Stimulated activated CD4-positive, alpha-beta T cell treated with anti-CD3 and anti-CD28 coated beads, TNF-alpha, amount 100 ng/mL, for 1 hour (primary cell): Measurements from ENCODE around the gene PCDHGB5.
"Not testable (repeated sequence)": the region's sequence is repeated elsewhere in the genome, so short reads cannot be mapped to it uniquely, and the experiment has no call there.

Experiments
- DNase-seq, 3 donors: peaks; one replicate each; pipeline ENCODE4 v3.0.0-alpha.2; 2020; ENCODE audit warnings: low read depth in 3 of 3, low spot score in 1 of 3

Gene PCDHGB5

DNA sequence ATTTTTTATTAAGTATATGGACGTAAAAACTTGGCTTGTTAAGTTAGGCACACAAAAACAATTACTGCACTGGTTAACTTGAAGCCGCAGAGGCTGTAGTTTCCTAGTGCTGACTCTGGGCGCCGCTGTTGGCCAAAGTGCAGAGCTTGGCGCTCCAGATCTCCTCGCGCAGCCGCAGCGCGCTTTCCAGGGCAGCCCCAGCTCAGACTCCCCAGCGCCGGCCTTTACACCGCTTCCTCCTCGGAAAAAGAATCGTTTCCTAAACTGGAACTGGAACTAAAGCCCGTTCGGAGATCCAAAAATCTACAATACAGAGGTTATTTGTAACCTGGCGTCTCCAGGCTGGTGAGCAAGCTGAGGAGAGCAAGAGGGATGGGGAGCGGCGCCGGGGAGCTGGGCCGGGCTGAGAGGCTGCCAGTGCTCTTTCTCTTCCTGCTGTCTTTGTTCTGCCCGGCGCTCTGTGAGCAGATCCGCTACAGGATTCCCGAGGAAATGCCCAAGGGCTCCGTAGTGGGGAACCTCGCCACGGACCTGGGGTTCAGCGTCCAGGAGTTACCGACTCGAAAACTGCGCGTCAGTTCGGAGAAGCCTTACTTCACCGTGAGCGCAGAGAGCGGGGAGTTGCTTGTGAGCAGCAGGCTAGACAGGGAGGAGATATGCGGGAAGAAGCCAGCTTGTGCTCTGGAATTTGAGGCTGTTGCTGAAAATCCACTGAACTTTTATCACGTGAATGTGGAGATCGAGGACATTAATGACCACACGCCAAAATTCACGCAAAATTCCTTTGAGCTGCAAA lies at the start of gene PCDHGB5:
Gene PCDHGB5 (plus strand): TSS at position 192 of the 796 bp plus-strand sequence. CDS start 181 bp downstream, at position 373.
- DNase-seq: not testable (repeated sequence)

DNA sequence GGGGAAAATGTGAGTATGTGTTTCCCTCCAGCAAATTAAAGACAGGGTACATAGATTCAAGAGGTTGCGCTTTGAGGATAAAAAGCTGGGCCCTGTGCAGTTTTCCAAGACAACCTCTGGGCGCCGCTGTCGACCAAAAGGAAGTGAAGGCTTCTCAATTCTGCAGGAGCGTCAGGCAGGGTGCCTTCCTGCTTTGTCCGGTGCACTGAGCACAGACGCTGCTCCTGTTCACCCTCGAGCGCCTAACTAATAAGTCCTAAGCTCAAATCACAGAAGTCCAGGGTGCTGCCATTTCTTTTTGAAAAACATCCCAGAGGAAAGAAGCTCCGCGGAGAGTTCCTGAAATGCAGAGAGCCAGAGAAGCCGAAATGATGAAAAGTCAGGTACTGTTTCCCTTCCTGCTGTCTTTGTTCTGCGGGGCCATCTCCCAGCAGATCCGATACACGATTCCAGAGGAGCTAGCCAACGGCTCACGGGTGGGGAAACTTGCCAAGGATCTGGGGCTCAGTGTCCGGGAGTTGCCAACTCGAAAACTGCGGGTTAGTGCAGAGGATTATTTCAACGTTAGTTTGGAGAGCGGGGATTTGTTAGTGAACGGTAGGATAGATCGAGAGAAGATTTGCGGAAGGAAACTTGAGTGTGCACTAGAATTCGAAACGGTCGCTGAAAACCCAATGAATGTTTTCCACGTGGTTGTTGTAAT lies 47.7 kb upstream of the PCDHGB5 start, which contains the start of gene PCDHGB1:
Gene PCDHGB1 (plus strand): TSS at position 183 of the 703 bp plus-strand sequence. CDS start 162 bp downstream, at position 345.
- no peak for DNase-seq

DNA sequence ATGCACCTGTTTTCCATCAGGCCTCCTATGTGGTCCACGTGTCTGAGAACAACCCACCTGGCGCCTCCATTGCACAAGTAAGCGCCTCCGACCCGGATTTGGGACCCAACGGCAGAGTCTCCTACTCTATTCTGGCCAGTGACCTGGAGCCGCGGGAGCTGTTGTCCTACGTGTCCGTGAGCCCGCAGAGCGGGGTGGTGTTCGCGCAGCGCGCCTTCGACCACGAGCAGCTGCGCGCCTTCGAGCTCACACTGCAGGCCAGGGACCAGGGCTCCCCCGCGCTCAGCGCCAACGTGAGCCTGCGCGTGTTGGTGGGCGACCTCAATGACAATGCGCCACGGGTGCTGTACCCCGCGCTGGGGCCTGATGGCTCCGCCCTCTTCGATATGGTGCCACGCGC lies 46.2 kb upstream of the PCDHGB5 start:
- no peak for DNase-seq

DNA sequence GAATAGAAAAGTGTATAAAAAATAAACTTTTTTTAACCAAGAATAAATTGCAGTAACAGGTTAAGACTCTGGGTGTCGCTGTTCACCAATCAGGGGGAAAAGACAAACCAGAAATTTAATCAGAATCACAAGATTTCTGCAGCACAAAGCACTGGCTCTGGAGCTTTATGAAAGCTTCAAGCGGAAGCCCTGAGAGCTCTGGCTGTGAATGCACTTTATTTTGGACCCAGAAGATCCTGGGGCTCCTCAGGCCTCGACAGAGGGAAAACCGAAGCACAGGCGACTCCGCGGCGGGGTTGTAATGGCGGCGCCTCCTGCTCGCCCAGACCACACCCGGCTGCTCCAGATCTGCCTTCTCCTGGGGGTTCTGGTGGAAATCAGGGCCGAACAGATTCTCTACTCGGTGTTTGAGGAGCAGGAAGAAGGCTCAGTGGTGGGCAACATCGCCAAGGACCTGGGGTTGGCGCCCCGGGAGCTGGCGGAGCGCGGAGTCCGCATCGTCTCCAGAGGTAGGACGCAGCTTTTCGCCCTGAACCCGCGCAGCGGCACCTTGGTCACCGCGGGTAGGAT lies 42.8 kb upstream of the PCDHGB5 start, which contains the start of gene PCDHGA4:
Gene PCDHGA4 (plus strand): TSS at position 122 of the 570 bp plus-strand sequence. CDS start 87 bp downstream, at position 209.
- no peak for DNase-seq

DNA sequence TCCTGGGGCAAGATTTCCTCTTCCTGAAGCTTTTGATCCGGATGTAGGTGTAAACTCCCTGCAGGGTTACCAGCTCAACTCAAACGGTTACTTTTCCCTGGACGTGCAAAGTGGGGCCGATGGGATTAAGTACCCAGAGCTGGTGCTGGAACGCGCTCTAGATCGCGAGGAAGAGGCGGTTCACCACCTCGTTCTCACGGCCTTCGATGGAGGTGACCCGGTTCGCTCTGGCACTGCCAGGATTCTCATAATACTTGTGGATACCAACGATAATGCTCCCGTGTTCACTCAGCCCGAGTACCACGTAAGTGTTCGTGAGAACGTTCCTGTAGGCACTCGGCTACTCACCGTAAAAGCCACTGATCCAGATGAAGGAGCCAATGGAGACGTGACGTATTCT lies 42.1 kb upstream of the PCDHGB5 start:
- DNase-seq: no peak

DNA sequence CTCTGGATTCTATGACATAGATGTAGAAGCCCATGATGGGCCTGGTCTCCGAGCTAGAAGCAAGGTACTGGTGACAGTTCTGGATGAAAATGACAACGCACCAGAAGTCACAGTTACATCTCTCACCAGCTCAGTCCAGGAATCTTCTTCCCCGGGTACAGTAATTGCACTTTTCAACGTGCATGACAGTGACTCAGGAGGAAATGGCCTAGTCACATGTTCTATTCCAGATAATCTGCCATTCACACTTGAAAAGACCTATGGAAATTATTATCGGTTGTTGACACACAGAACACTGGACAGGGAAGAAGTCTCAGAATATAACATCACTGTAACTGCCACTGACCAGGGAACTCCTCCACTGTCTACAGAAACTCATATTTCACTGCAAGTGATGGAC lies 41.6 kb upstream of the PCDHGB5 start:
- no peak for DNase-seq

GRCh38 chr5:141356950-141357349 lies 40.8 kb upstream of the PCDHGB5 start:
- DNase-seq: no peak

- no peak for DNase-seq
Observed at GRCh38 chr5:141359790-141360426, 37.8 kb upstream of the PCDHGB5 start, which contains the start of gene PCDHGB2. Gene PCDHGB2 (plus strand): TSS chr5:141359994. CDS start chr5:141360136, 142 bp downstream.

- DNase-seq: no peak
Observed at GRCh38 chr5:141360685-141361084, 37.1 kb upstream of the PCDHGB5 start.

GRCh38 chr5:141362719-141363118 lies 35.0 kb upstream of the PCDHGB5 start:
- no peak for DNase-seq

DNA sequence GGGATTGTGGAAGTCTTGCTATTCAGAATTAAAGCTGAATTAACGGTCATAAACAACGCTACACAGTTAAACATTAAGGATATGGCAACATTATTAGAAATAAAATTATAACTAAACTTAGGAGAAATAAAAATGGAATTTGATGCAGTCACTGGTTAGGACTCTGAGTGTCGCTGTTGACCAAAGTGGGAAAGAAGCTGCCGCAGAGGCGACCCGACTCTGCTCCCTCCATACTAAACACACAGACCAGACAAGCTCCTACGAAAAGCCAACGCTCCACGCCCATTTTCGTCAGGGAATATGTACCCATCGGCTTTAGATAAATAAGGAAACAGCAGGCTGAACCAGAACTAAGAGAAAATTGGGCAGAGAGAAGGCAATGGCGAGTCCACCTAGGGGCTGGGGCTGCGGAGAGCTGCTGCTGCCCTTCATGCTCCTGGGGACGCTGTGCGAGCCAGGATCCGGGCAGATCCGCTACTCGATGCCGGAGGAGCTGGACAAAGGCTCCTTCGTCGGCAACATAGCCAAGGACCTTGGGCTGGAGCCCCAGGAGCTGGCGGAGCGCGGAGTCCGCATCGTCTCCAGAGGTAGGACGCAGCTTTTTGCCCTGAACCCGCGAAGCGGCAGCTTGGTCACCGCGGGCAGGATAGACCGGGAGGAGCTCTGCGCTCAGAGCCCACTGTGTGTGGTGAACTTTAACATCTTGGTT lies 33.6 kb upstream of the PCDHGB5 start, which contains the start of gene PCDHGA5:
Gene PCDHGA5 (plus strand): TSS at position 211 of the 709 bp plus-strand sequence. CDS start 169 bp downstream, at position 380.
- no peak for DNase-seq

- no peak for DNase-seq
Observed at GRCh38 chr5:141366016-141366896, 31.5 kb upstream of the PCDHGB5 start.

DNA sequence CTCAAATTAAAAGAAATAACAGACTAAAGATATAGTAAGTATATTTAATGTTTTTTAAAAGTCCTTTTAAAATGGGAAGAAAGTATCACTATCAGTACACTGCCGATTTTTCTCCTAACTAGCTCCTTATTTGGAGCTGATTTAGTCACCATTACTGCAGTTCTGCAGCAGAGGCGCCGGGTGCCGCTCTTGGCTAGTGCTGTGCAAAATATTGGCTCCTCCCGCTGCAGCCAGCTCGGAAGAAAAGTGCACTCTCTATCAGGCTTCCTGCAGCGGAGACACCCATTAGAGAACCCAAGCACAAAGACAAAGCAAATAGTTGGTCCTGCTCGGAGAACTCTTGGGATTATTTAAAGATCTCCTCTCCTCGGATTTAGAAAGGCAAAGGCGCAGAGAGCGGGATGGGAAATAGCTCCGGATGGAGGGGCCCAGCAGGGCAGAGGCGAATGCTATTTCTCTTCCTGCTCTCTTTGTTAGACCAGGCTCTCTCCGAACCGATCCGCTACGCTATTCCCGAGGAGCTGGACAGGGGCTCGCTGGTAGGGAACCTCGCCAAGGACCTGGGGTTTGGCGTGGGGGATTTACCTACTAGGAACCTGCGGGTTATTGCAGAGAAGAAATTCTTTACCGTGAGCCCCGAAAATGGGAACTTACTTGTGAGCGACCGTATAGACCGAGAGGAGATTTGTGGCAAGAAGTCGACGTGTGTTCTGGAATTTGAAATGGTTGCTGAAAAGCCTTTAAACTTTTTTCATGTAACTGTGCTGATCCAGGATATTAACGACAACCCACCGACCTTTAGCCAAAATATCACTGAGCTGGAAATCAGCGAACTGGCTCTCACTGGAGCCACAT lies 27.5 kb upstream of the PCDHGB5 start, which contains the start of gene PCDHGB3:
Gene PCDHGB3 (plus strand): TSS at position 249 of the 855 bp plus-strand sequence. CDS start 153 bp downstream, at position 402.
- peak in 1 of 3 donors; percentile 11 for DNase-seq

- DNase-seq: no peak
Observed at GRCh38 chr5:141371572-141372475, 25.9 kb upstream of the PCDHGB5 start.

DNA sequence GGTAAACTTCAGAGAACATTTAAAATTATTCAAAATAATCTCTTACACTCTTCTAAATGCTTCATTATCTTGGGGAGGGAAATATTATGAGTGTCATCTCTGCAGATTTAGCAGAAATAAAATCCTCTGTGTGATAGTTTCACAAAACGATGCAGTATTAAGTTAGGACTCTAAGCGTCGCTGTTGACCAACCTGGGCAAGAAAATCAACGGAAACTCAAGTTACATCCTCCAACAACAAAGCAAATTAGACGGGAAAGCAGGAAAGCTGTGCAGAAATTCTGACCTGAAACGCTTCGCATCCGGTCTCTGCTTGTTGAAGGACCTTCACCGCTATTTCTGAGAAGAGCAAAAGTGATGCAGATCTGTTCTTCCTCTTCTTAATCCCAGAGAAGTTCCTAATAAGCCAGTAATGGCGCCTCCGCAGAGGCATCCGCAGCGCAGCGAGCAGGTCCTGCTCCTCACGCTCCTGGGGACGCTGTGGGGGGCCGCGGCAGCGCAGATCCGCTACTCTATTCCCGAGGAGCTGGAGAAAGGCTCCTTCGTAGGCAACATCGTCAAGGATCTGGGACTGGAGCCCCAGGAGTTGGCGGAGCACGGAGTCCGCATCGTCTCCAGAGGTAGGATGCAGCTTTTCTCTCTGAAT lies 24.0 kb upstream of the PCDHGB5 start, which contains the start of gene PCDHGA6:
Gene PCDHGA6 (plus strand): TSS at position 219 of the 645 bp plus-strand sequence. CDS start 193 bp downstream, at position 412.
- no peak for DNase-seq

- no peak for DNase-seq
Observed at GRCh38 chr5:141374627-141375026, 23.1 kb upstream of the PCDHGB5 start.
